GM21360 (cell line): ENCODE data around the gene AFF3.

ENCODE experiments used
- ATAC-seq: cut with Tn5 transposase; IDR thresholded peaks from one replicate; pipeline ENCODE4 v1.9.1; 2021; ENCODE audit warnings: mild to moderate bottlenecking, moderate library complexity; ENCODE audit not compliant: unreplicated experiment

AFF3 gene

DNA sequence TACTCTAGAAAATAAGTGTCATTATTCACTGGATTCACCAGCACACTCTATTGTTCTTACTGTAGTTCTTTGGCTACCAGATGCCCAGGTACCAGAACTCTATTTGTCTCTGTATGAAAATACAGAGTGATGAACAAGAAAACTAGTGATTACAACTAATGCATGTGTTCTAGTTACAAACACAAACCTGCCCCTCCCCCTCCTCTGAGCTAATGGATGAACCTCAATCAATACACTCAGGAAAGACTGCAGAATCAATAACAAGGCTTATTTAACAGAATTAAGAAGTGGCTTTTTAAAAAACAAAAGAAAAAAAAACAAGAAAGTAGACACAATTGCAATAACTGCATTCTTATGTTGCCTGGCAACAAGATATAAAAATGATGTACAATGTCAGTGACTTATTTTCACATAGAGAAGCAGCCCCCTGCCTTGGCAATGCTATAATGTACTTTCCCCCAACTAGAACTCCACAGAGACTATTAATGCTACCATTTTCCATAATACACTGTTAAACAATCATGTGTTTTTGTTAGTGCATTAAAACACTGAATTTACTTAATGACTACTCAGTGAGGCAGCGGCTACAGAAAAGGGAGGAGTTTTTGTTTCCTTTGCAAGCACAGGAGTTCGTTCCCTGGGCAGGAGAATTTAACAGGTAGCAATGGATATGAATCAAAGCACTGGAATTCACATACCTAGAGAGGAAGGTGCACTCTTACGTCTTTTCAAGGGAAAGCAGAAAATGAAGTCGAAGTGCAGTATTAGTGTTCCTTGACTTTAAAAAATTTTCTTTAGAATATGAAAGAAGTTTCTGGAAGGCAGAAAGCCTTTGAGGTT lies 333.8 kb downstream of the AFF3 start:
- no peak for ATAC-seq

DNA sequence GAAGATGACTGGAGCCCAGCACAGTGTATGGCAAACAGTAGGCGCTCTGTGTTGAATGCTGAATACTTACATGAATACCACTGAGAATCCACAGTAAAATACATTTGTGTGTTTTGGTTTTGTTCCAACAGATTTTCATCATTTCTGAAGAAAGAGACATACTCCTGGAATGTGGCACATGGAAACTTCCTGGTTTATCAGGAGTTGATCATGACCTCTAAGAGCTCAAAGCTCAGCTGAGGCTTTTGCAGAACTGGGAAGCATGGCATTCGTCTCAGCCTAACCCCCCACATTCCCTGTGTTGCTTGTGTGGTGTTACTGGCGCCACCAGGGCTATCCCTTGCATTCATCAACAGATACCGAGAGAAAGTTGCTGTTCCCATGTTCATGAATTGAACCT lies 335.6 kb downstream of the AFF3 start:
- no peak for ATAC-seq

DNA sequence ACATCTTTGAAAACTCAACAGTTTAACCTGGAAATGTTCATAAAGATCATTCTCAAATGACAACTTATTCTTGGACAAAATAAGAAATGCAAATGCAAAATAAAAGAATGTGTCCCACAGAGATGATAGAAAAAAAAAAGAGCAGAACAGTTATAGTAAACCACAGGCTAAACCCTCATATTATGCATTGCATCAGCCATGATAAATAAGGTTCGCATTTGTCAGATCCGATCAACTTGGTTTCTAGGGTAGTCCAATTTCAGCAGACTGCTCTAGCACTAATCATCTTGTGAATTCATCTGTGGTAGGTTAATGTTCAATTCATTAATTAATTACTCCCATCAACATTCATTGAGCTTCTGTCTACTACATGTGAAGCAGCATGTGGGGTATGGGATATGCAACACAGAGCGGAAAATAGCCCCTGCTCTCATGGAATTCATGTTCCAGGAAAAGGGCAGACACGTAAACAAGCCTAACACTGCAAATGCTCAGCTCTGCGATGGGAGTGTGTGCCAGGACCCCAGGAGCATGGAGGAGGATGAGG lies 336.4 kb downstream of the AFF3 start:
- no peak for ATAC-seq

DNA sequence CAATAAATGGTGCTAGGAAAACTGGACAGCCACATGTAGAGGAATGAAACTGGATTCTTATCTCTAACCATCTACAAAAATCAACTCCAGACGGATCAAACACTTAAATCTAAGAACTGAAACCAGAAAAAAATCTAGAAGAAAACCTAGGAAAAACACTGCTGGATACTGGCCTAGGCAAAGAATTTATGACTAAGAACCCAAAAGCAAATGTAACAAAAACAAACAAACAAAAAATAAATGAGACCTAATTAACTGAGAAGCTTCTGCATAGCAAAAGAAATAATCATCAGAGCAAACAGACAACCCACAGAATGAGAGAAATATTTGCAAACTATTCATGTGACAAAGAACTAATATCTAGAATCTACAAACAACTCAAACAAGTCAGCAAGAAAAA lies 338.5 kb downstream of the AFF3 start:
- ATAC-seq: no peak

DNA sequence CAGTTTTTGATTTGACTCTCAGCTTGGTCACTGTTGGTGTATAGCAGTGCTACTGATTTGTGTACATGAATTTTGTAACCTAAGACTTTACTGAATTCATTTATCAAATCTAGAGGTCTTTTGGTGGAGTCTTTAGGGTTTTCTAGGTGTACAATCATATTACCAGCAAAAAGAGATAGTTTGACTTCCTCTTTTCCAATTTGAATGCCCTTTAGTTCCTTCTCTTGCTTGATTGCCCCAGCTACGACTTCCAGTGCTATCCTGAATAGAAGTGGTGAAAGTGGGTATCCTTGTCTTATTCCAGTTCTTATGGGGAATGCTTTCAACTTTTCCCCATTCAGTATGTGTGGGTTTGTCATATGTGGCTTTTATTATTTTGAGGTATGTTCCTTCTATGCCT lies 339.7 kb downstream of the AFF3 start:
- ATAC-seq: no peak

DNA sequence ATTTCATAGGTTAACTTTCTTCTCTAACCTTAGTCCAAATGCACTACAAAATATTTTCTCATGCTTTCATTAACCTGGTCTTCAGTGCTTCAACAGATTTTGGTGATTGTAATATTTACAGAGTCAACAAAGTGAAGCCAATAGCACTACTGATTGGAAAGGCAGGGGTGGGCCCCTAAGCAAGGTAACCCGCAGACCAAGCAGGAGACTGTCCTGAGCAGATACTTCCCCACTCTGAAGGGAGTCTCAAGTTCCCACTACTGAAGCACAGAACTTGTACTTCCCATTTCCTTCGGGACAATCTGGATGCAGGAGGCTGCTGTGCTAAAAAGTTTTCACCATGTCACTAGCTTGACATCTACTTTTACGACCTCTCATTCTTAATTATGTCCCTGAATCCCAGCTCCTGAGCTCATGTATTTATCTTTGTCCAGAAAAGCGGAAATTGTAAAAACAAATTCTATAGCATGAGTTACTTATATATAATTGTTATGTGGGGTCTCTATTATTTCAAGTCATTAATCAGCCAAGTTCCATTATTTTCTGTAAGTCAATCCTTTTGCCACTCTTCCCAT lies 341.0 kb downstream of the AFF3 start:
- ATAC-seq: no peak

DNA sequence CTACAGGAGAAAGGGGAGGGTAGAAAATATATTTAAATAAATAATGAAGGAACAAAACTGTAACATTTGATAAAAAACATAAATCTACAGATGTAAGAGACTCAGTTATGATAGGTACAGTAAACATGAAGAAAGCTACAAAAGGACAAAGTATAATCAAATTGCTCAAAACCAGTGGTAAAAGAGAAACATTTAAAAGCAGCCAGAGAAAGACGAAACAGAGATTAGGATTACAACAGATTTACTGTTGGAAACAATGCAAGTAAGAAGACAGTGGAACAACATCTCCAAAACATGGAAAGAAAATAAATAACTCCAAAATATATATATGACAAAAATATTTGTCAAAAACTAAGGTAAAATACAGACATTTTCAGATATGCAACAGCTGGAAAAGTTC lies 344.9 kb downstream of the AFF3 start:
- no peak for ATAC-seq

DNA sequence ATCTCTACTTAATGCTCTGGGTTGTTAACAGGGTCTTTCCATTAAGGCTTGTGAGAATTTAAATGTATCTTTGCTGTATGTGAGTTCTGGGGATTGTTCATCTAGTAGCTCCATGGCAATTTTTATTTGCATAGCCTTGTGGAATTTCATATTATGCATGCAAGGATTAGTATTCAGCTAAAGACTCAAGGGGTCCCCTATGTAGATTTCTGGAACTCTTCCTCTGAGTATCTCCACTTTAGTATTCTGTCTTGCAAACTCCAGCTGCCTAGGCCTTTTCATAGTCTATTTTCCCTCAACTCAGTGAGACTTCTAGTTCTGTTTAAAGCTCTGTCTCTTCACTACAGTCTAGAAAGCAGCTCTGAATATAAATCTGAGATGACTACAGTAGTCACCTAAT lies 348.0 kb downstream of the AFF3 start:
- ATAC-seq: no peak

DNA sequence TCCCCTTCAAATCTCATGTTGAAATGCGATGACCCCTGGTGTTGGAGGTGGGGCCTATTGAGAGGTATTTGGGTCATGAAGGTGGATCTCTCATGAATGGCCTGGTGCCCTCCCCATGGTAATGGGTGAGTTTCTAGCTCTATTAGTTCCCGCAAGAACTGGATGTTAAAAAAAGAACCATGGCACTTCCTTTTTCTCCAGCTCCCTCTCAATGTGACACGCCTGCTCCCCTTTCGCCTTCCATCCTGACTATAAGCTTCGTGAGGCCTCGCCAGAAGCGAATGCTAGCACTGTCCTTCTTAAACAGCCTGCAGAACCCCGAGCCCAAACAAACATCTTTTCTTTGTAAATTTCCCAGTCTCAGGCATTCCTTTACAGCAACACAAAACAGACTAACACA lies 349.4 kb downstream of the AFF3 start:
- no peak for ATAC-seq

DNA sequence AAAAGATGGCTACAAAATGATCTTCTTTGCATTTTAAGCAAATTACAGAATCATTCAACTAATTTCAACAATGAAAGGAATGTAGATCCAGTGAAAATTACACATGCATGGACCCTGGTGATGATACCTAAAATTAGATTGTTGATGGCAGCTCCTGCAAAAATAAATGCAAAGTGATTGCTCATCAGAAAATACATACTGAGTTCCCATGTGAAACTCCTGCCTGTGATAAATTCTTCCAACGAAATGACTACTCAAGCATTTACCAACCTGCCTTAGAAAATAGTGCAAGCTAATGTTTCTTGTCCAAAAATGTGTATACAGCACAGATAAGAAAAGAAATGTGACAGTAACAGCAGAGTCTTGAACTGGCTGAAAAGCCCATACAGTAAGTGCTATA lies 352.5 kb downstream of the AFF3 start:
- no peak for ATAC-seq

DNA sequence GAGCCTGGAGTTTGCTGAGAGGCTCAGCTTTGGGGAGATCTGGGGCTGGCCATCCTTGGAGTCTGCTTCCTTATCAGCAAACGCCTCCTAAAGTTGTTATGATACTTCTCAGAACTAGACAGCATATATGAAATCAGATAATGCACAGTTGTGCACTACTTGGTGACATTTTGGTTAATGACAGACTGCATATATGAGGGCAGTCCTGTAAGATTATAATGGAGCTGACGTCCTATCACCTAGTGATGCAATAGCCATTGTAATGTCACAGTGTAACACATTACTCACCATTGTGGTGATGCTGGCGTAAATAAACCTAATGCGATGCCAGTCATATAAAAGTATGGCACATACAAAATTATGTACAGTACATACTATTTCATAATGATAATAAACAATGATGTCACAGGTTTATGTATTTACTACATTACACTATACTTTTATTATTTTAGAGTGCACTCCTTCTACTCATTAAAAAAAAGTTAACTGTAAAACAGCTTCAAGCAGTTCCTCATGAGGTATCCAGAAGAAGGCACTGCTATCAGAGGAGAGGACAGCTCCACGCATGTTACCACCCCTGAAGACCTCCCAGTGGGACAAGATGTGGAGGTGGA lies 354.5 kb downstream of the AFF3 start:
- no peak for ATAC-seq

DNA sequence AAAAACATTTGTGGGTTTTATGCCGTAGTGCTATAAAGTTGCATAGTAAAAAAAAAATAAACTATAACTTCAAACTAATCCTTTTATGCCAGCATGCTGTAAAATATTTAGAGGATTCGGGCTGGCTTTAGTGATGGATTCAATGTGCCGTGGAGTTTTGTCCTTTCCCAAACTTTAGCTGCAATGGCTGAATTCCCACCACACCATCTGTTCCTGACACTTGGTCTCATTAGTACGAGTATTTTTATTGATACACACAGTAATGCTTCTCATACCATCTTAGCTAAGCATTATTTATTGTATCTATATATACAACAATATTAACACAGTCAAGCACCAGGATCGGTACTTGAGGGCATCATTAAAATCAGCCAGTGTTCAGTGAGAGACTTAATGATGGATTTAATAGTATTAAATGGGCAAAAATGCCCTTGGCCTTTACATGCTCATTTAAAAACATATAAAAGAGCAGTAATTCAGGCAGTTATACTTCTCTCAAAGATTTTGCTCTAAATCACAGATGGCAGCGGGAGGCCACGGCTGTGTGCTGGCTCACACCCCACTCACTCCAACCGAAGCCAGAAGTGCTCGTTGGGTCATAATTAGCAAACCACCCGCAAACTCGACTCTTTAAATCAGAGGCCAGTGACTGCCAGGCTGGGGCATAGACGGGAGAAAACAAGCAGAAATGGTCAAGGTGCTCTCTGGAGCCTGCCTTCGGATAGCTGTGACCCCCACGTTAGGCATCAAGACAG lies 355.6 kb downstream of the AFF3 start:
- no peak for ATAC-seq

DNA sequence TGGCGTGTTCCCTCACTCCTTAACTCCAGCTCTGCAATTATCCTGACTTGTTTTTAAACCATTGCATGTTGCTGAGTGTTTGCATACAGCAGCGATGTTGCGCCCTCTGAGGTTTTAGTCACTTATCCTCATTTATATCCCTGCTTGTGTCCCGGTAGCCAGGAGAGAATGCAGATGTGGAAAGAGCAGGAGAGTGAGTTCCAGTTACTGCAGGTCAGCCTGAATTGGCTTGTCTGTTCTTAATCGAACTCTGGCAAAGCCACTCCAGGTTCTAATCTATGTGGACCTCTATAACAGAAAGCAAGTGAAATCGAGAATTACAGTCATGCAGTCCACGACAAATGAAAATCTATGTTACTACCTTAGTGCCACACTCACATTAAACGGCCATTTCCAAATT lies 357.4 kb downstream of the AFF3 start:
- no peak for ATAC-seq

DNA sequence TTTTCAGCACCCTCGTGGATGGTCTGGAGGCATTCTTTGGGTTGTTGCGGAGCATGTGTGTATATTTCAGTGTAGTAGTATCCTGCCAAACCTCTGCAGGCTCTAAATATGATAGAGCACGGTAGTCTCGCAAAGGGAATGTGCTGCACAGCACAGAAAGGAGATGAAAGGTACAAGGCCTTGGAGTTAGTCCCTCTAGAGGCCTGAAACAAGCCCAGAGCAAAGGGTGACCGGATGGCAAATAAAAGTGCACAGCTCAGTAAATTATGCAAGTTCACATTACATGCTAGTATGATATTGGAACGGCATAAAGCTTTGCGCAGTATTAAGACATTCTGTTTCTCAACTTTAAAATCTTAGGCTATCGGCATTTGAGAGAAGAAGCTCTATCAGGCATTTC lies 358.1 kb downstream of the AFF3 start:
- ATAC-seq: no peak

DNA sequence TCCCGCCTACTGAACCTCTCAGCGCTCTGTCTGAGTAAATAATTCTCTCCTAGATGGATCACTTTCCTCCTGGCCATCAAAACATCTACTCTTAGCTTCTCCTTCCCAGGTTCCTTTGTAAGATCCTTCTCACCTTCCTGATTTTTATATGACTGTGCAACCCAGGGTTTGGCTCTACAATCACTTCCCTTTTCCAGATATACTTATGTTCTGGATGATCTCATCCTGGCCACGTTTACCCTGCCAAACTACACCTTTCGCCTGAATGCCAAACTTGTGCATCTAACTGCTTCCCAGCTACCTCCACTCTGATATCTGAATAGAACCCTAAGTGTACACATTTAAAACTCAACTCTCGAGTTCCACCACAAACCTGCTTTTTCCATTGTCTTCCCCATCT lies 362.1 kb downstream of the AFF3 start:
- no peak for ATAC-seq

DNA sequence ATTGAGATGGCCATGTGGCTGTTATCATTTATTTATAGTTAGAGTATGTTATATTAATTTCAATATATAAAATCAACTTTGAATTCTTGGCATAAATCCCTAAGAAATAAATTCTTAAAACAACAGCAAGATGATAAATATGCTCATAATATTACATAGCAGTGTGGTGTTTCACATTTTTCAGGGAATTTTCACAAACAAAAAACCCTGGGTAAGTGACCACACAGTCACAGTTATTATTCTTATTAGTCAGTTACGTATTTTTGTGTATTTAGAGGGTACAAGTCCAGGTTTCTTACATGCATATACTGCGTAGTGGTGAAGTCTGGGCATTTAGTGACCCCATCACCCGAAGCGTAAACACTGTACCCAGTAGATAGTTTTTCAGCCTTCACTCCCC lies 363.1 kb downstream of the AFF3 start:
- no peak for ATAC-seq

DNA sequence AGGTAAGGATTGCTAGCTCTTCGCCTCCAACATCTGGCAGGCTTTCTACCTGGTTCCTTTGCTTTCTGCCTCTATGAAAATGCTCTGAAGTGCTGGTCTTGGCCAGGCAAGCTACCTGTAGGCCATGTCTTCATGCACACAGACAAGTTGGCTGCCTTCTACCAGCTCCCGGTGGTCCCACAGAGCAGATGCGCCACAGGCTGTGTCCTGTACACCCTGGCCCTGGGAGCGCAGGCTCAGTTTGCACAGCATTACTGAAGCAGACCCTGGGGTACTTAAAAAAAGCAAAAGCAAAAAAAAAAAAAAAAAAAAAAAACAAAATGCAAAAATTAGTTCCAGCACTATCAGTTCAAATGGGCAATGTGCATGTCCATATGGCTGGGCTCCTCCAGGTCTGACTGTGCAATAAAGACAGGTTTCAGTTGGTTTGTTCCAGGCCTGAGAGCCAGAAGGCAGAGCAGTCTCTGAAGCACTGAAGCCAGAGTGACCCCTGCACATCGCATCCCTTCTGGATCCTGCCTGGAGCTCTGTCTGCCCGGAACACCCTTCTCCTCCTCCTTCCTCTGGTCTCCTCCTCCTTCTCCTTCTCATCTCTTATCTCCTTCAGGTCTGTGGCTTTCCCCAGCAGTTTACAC lies 364.6 kb downstream of the AFF3 start:
- ATAC-seq: no peak

DNA sequence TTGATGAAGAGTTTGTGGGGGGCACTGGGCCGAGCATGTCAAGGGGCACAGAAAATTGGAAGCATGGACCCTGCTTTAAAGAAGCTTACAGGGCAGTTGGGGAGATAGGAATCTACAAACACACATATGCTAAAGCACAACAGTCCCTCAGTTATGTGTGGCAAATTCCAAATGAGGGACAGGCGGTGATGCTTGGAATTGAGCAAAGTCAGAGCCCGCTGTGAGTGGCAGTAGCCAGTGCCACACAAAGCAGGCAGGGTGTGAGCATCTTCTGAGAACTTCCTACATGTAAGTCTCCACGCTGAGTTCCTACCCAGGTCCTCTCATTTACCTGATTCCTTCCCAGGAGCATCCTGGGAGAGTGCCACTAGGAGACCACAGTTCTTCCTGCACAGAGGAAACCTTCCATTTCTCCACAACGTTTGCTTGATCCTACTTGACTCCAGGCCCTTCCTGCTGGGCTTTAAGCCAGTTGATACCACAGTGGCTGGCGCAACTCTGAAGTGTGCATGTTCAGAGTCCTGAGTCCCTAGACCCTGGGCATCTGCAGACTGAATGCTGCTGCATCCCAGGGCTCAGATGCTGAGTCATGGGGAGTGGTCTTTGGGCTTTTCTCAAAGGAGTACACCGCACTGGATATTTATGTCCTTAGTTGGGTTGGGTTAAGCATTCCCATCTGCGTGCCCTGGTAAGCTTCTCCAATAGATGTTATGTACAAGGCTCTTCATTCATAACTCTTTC lies 365.3 kb downstream of the AFF3 start:
- ATAC-seq: no peak

DNA sequence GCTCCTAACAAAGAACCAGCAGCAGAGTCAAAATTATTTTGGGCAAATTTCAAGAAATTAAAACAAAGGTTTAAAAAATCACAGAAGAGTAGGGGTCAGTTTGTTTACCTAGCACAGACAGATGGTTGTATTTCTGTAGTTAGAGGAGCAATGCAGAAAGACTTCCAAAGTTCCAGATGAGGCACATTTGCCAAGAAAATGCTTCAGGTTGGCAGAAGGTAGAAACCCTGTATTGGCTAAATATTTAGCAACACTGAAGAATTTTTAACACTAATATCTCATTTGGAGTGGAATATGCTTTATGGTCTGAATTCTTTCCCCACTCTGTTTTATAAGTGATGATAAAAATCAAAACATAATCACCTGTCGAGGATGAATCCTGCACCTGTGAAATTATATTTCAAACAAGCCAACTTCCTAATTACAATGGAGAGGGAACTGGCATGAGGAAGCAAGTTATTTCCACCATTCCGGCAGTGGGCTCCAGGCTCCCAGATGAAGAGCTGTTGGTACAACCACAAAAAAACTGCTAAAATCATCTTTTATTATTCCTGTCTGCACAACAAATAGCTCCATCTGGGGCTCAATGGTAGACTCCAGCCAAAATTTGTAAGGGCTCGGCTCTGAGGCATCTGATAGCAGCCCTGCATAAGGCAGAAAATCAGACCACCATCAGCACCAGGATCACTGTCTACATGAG lies 366.0 kb downstream of the AFF3 start:
- ATAC-seq: no peak

DNA sequence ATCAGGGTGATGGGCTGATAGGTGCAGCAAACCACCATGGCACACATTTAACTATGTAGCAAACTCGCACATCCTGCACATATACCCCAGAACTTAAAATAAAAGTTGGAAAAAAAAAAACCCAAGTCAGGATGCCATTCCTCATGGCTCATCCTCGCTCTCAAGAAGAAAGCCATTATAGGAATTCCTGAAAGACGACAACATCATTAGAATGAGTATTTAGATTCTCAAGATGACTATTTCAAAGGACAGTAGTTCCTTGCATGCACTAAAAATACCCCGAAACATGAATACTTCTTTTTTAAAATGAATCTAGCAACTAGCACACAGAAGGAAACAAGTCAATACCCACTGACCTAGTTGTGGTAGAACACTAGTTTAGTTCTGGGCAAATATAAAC lies 366.8 kb downstream of the AFF3 start:
- no peak for ATAC-seq
